Mucosa of descending colon (tissue), 3 donors: ENCODE results near the gene C12orf57. TPM values are rescaled to one million over a fixed set of nuclear protein-coding genes. Genes with fewer than 3 reads are reported as not detected.
"Not testable (repeated sequence)": the region's sequence is repeated elsewhere in the genome, so short reads cannot be mapped to it uniquely, and the experiment has no call there.

ENCODE experiments used
- ATAC-seq: fragments of 200-7000 bp; cut with Tn5 transposase; one replicate; pipeline ENCODE4 v1.9.1; 2020; ENCODE audit warnings: mild to moderate bottlenecking, moderate library complexity
- DNase-seq, 3 donors: peaks; one replicate each; pipeline ENCODE4 v3.0.0-alpha.2; 2020
- H3K36me3 ChIP-seq: fragments of 200-600 bp; one replicate; pipeline ENCODE4 v1.8.0; 2021; ENCODE audit warnings: low read depth, mild to moderate bottlenecking
- H3K4me1 ChIP-seq: fragments of 200-600 bp; one replicate; pipeline ENCODE4 v1.8.0; 2021; ENCODE audit warnings: low read depth, mild to moderate bottlenecking
- H3K4me3 ChIP-seq: fragments of 200-600 bp; one replicate; pipeline ENCODE4 v1.8.0; 2021; ENCODE audit warnings: mild to moderate bottlenecking
- H3K9me3 ChIP-seq: fragments of 200-600 bp; one replicate; pipeline ENCODE4 v1.8.0; 2021; ENCODE audit warnings: mild to moderate bottlenecking
- CTCF ChIP-seq: fragments of 200-600 bp; IDR thresholded peaks from one replicate; pipeline ENCODE4 v1.8.0; 2022; ENCODE audit warnings: antibody characterized with exemption, mild to moderate bottlenecking
- intact Hi-C, 2 donors: fragments of 100-400 bp; cut with DNase I in 1 of 2; cut with micrococcal nuclease in 1 of 2; formaldehyde crosslinking; loops; one replicate each; pipeline versions ENCODE4 v1.11.0 to v1.11.1; 2022; cut with DNase I, micrococcal nuclease
- total RNA-seq, 3 donors: library from RNA; stranded (reverse); fragmentation: NEBNext Ultra II Directional in 2 of 3; extraction: Animal tissue kit (Norgen Biotek cat#: 25700) in 2 of 3; gene quantifications; one replicate each; pipeline versions ENCODE4 v1.2.1 to v1.2.4, GENCODE V29; 2021 to 2023
- donor health status: DM: no; HTN: no; CAD: no; lungs with moderate emphysema.
- donor health status: DM: no; HTN: no; CAD: no.
- donor health status: DM: no; HTN: yes; CAD: no.

C12orf57 gene
- total RNA-seq, 3 donors from 2014 or later: 113 to 175 (median 130) TPM

GRCh38 chr12:6902448-6902847 is 41.4 kb upstream of the C12orf57 start:
- DNase-seq: no peak
- no peak for ATAC-seq
- intact Hi-C loops: no loop called here
- Histone ChIP-seq H3K9me3 (no peaks in the 10 kb centered on the region), H3K4me3 (no peak overlapping the region), H3K36me3 (no peaks in the 10 kb centered on the region), H3K4me1 (peaks cover 16% of the 10 kb centered on the region)
- TF ChIP-seq CTCF: no peak

GRCh38 chr12:6903722-6904121 is 40.1 kb upstream of the C12orf57 start:
- Histone ChIP-seq H3K9me3 (no peaks in the 10 kb centered on the region), H3K4me3 (no peak overlapping the region), H3K36me3 (no peaks in the 10 kb centered on the region), H3K4me1 (peaks cover 16% of the 10 kb centered on the region)
- no peak for TF ChIP-seq CTCF
- intact Hi-C loops: no loop called here
- no peak for ATAC-seq
- DNase-seq: no peak

GRCh38 chr12:6904280-6905276 is 39.2 kb upstream of the C12orf57 start, which contains the start of gene LRRC23:
TSS of gene LRRC23 (plus strand) at chr12:6904822. CDS start at chr12:6905634, 812 bp downstream.
- no peaks in the 10 kb centered on the region for H3K9me3 ChIP-seq
- peaks cover 13% of the 10 kb centered on the region for H3K4me1 ChIP-seq
- peak; percentile 93 for ATAC-seq
- DNase-seq: peak; percentile 98 to 100 (median 98)
- no peaks in the 10 kb centered on the region for H3K36me3 ChIP-seq
- no peak for TF ChIP-seq CTCF
- H3K4me3 ChIP-seq: no peak within 1 kb of the TSS
- intact Hi-C loops: no loop called here

- Histone ChIP-seq H3K4me1 (peaks cover 3% of the 10 kb centered on the region), H3K36me3 (no peaks in the 10 kb centered on the region), H3K9me3 (no peaks in the 10 kb centered on the region), H3K4me3 (no peak overlapping the region)
- TF ChIP-seq CTCF: no peak
- intact Hi-C loops: no loop called here
- ATAC-seq (no peak), DNase-seq (peak in 1 of 3 donors; percentile 35)
Measured at GRCh38 chr12:6905414-6906040, 38.3 kb upstream of the C12orf57 start.

- H3K4me3 ChIP-seq, DNase-seq, ATAC-seq, H3K9me3 ChIP-seq, H3K4me1 ChIP-seq, intact Hi-C loops, H3K36me3 ChIP-seq: not testable (repeated sequence)
Measured at GRCh38 chr12:6908141-6908540, 35.7 kb upstream of the C12orf57 start.
